K562 (cell line): ENCODE measurements around the gene NECTIN4. TPM values are rescaled to one million over a fixed set of nuclear protein-coding genes. Genes with fewer than 3 reads are reported as not detected.

ENCODE experiments used
- ATAC-seq: fragments of 200-7000 bp; cut with Tn5 transposase; 3 replicates; pipeline ENCODE4 v1.9.1; 2020; ENCODE audit warnings: moderate library complexity
- BruUV-seq: library from RNA; stranded (reverse); fragments of 400-500 nt; replicated peaks from 2 replicates; lab custom pipeline; 2021; lab: Mats Ljungman, UMichigan
- CTCF ChIA-PET: fragments of 300-600 bp; formaldehyde crosslinking; extraction: SDS; loops from one replicate; lab custom pipeline; 2021; ENCODE audit warnings: low intra/inter-chr PET ratio; lab: Yijun Ruan, JAX
- POLR2A ChIA-PET: fragments of 300-600, 350-650 bp; sonication (Branson Sonifier 250); formaldehyde crosslinking; extraction: SDS; loops from one replicate; lab custom pipeline; 2021; ENCODE audit warnings: antibody characterized with exemption, inconsistent platforms; lab: Yijun Ruan, JAX
- DNase-seq, 4 experiments: peaks; one replicate each; pipeline versions ENCODE4 v3.0.0 to v3.0.0-alpha.2; 2011 to 2018; ENCODE audit warnings: low spot score in 3 of 4, mixed read lengths in 3 of 4; ENCODE audit errors: extremely low read depth in 1 of 4
- FAIRE-seq: peaks from 2 replicates; lab custom pipeline; 2011; peaks lifted over from hg19 to GRCh38; lab: Jason Lieb, UNC
- H2AFZ ChIP-seq: 2 replicates; pipeline ENCODE4 v1.6.0; 2011; ENCODE audit warnings: low read depth, low read length, control low read depth, inconsistent platforms
- H3K27ac ChIP-seq: fragments of 200-600 bp; 3 replicates; pipeline ENCODE4 v1.8.0; 2011; ENCODE audit warnings: low read depth, mild to moderate bottlenecking, control low read depth, inconsistent platforms, low read length, moderate library complexity, mixed read lengths; ENCODE audit errors: extremely low read depth
- H3K27me3 ChIP-seq, 2 experiments: fragments of 300-600 bp in 1 of 2; 2 replicates in 1 of 2; 3 replicates in 1 of 2; pipeline versions ENCODE4 v1.6.0 to v1.8.0; 2011; ENCODE audit warnings: inconsistent platforms in 2 of 2, low read length in 2 of 2, mild to moderate bottlenecking in 1 of 2, mixed read lengths in 1 of 2, moderate library complexity in 1 of 2; ENCODE audit not compliant: control insufficient read depth in 2 of 2, insufficient read depth in 2 of 2
- H3K36me3 ChIP-seq: fragments of 300-600 bp; 3 replicates; pipeline ENCODE4 v1.8.0; 2011; ENCODE audit warnings: mild to moderate bottlenecking, low read length, inconsistent platforms; ENCODE audit not compliant: control insufficient read depth, insufficient read depth
- H3K4me1 ChIP-seq, 2 experiments: fragments of 200-600 bp in 1 of 2; replicated peaks in 1 of 2; 2 replicates in 1 of 2; 3 replicates in 1 of 2; pipeline versions ENCODE4 v1.5.1 to v1.8.0; 2011; ENCODE audit warnings: inconsistent platforms in 2 of 2, low read length in 2 of 2, mild to moderate bottlenecking in 1 of 2, mixed read lengths in 1 of 2, moderate library complexity in 1 of 2; ENCODE audit not compliant: control insufficient read depth in 2 of 2, insufficient read depth in 2 of 2
- H3K4me2 ChIP-seq: 2 replicates; pipeline ENCODE4 v1.6.1; 2011; ENCODE audit warnings: low read length, control low read depth, inconsistent platforms, mixed read lengths; ENCODE audit not compliant: insufficient read depth
- H3K4me3 ChIP-seq: fragments of 200-600 bp; sonication (generic), shearing (Covaris generic); 2 replicates; pipeline ENCODE4 v1.5.1; 2016; ENCODE audit warnings: control low read depth, inconsistent platforms
- H3K79me2 ChIP-seq: fragments of 200-600 bp; 3 replicates; pipeline ENCODE4 v1.8.0; 2011; ENCODE audit warnings: low read length, inconsistent platforms; ENCODE audit not compliant: control insufficient read depth, insufficient read depth
- H3K9ac ChIP-seq, 2 experiments: 2 replicates each; pipeline versions ENCODE4 v1.6.0 to v1.6.1; 2011; ENCODE audit warnings: low read depth in 2 of 2, low read length in 2 of 2, control low read depth in 1 of 2, inconsistent platforms in 1 of 2, mild to moderate bottlenecking in 1 of 2, mixed read lengths in 1 of 2; ENCODE audit not compliant: insufficient read depth in 1 of 2
- H3K9me1 ChIP-seq: one replicate; pipeline ENCODE4 v1.6.0; 2011; ENCODE audit warnings: inconsistent platforms, mild to moderate bottlenecking, low read length, moderate library complexity; ENCODE audit not compliant: control insufficient read depth, insufficient read depth
- H3K9me3 ChIP-seq: replicated peaks from 2 replicates; pipeline ENCODE4 v1.5.1; 2011; ENCODE audit warnings: low read depth, low read length, inconsistent platforms; ENCODE audit not compliant: control insufficient read depth, insufficient read depth
- H4K20me1 ChIP-seq: replicated peaks from 2 replicates; pipeline ENCODE4 v1.6.1; 2011; ENCODE audit warnings: low read length, inconsistent platforms, mixed read lengths; ENCODE audit not compliant: control insufficient read depth, insufficient read depth
- BDP1 ChIP-seq: IDR thresholded peaks from 3 replicates; pipeline ENCODE4 v1.6.1; 2011; ENCODE audit not compliant: insufficient read length, insufficient read depth
- BRD9 ChIP-seq: fragments of 450-650 bp; IDR thresholded peaks from 2 replicates; pipeline ENCODE4 v1.6.1; 2018; ENCODE audit warnings: low read depth; ENCODE audit not compliant: partially characterized antibody
- DIDO1 ChIP-seq: fragments of 450-650 bp; IDR thresholded peaks from 2 replicates; pipeline ENCODE4 v1.6.1; 2016; ENCODE audit warnings: low read depth, missing biosample characterization, missing genetic modification characterization
- E2F5 ChIP-seq: sonication (generic); formaldehyde crosslinking; IDR thresholded peaks from 2 replicates; pipeline ENCODE4 v1.8.0; 2022; ENCODE audit warnings: mild to moderate bottlenecking, missing genetic modification reagents
- HDAC2 ChIP-seq: fragments of 450-650 bp; IDR thresholded peaks from 2 replicates; pipeline ENCODE4 v1.6.1; 2016; ENCODE audit warnings: mild to moderate bottlenecking
- MBD2 ChIP-seq: sonication (generic); IDR thresholded peaks from 2 replicates; pipeline ENCODE4 v1.6.1; 2016; ENCODE audit warnings: low read depth, borderline replicate concordance
- MCM5 ChIP-seq: fragments of 450-650 bp; IDR thresholded peaks from 2 replicates; pipeline ENCODE4 v1.6.1; 2016; ENCODE audit warnings: low read depth
- NELFE ChIP-seq: IDR thresholded peaks from 2 replicates; pipeline ENCODE4 v1.6.1; 2011; ENCODE audit warnings: mild to moderate bottlenecking; ENCODE audit not compliant: insufficient read depth, insufficient read length
- NFXL1 ChIP-seq: fragments of 450-650 bp; formaldehyde crosslinking; IDR thresholded peaks from 2 replicates; pipeline ENCODE4 v1.4.0; 2021; ENCODE audit warnings: mild to moderate bottlenecking
- NR4A1 ChIP-seq, 2 experiments: fragments of 250-450 bp in 1 of 2; fragments of 450-650 bp in 1 of 2; sonication (Bioruptor Pico) in 1 of 2; IDR thresholded peaks; 2 replicates each; pipeline versions ENCODE4 v1.4.0 to v1.6.1; 2016 to 2020; ENCODE audit warnings: mild to moderate bottlenecking in 2 of 2, missing compliant biosample characterization in 1 of 2, missing genetic modification characterization in 1 of 2, moderate library complexity in 1 of 2
- POLR2AphosphoS2 ChIP-seq: IDR thresholded peaks from 2 replicates; pipeline ENCODE4 v1.6.1; 2012; ENCODE audit warnings: low read length, improper control_type of control experiment
- POLR2G ChIP-seq: fragments of 200-400 bp; formaldehyde crosslinking; IDR thresholded peaks from 2 replicates; pipeline ENCODE4 v1.6.1; 2017; ENCODE audit warnings: low read depth, mild to moderate bottlenecking, antibody characterized with exemption, low read length, moderate library complexity
- U2AF1 ChIP-seq: fragments of 200-400 bp; formaldehyde crosslinking; optimal IDR thresholded peaks from 2 replicates; pipeline ENCODE3; 2017; ENCODE audit warnings: mild to moderate bottlenecking, low read depth, low read length, moderate library complexity
- ZFP91 ChIP-seq: sonication (generic); formaldehyde crosslinking; IDR thresholded peaks from 2 replicates; pipeline ENCODE4 v1.8.0; 2022; ENCODE audit warnings: mild to moderate bottlenecking, missing genetic modification reagents
- ZNF699 ChIP-seq: fragments of 250-450 bp; sonication (Bioruptor Pico); IDR thresholded peaks from 2 replicates; pipeline ENCODE4 v1.8.0; 2021; ENCODE audit warnings: mild to moderate bottlenecking, moderate library complexity; ENCODE audit not compliant: insufficient replicate concordance
- WGBS: fragments of 100-300 bp; shearing (Covaris generic); methylation state at CpG from one replicate; pipeline ENCODE4 v1.1.6; 2016; ENCODE audit warnings: low coverage, mixed read lengths; ENCODE audit not compliant: insufficient coverage; ENCODE audit errors: missing lambda C conversion rate; 5-methylcytosine and 5-hydroxymethylcytosine counted together
- in situ Hi-C: fragments of 300-500 bp; cut with MboI; formaldehyde crosslinking; loops from 4 replicates; pipeline ENCODE4 v1.15.0; 2018; ENCODE audit warnings: inconsistent platforms, mixed read lengths
- intact Hi-C: fragments of 100-400 bp; cut with micrococcal nuclease; formaldehyde crosslinking; loops from 2 replicates; pipeline ENCODE4 v1.14.2; 2022
- polyA plus RNA-seq, 8 experiments: library from polyadenylated mRNA; depleted of rRNA in 4 of 8; stranded (reverse) in 5 of 8; unstranded in 3 of 8; fragments of >200 nt; fragmentation: Nextera tagmentation in 2 of 8; fragmentation: Illumina TruSeq in 1 of 8; extraction: Ambion mirVana in 2 of 8; extraction: Trizol in 1 of 8; gene quantifications; 2 replicates each; pipeline versions ENCODE4 v1.2.1 to v1.2.3, GENCODE V29; 2011 to 2014; ENCODE audit warnings: inconsistent platforms in 1 of 8, missing spikeins in 1 of 8
- total RNA-seq, 7 experiments: library from RNA; depleted of rRNA in 6 of 7; stranded (reverse); fragments of >200 nt in 6 of 7; fragmentation: Illumina TruSeq in 2 of 7; extraction: Trizol in 2 of 7; gene quantifications; 2 replicates each; pipeline versions ENCODE4 v1.2.1 to v1.2.3, GENCODE V29; 2011 to 2021; ENCODE audit warnings: low replicate concordance in 1 of 7

Gene NECTIN4
- total and polyA plus RNA-seq, 9 of the 15 experiments (the other 6 are each of a cell fraction or from before 2014, with no cell fraction given), result 0.01 to 0.09 TPM; not detected in 7

GRCh38 chr1:161082483-161082882 is 6.9 kb downstream of the NECTIN4 start:
- no peak overlapping the region for H3K9ac ChIP-seq
- H3K27me3 ChIP-seq, result no peaks in the 10 kb centered on the region
- in situ Hi-C loops (loop anchor here (25.0 kb wide), 1 partner anchor 245 kb away; no protein-coding TSS in a partner anchor), intact Hi-C loops (no loop called here)
- H3K79me2 ChIP-seq, result no peaks in the 10 kb centered on the region
- H3K9me1 ChIP-seq, result no peaks in the 10 kb centered on the region
- DNase-seq, result no peak
- TF ChIP-seq BRD9 (no peak), NR4A1 (CRISPR knock-in tag; IDR thresholded peaks at IDR 0.05) (no peak), NR4A1 (tag; IDR thresholded peaks at IDR 0.05) (no peak), DIDO1 (tag) (no peak), NFXL1 (CRISPR knock-in tag) (no peak), POLR2AphosphoS2 (no peak), MCM5 (no peak)
- no peak overlapping the region for H3K4me2 ChIP-seq
- ChIA-PET POLR2A (no interaction called here), CTCF (no interaction called here)
- no peak overlapping the region for H3K4me3 ChIP-seq
- no peak for FAIRE-seq
- H2AFZ ChIP-seq, result no peak overlapping the region; the same call in 1 of the 2 replicates
- H3K4me1 ChIP-seq, result peaks cover 13 to 18% of the 10 kb centered on the region in 2 experiments; a peak in 4 of 5 replicates
- H3K27ac ChIP-seq, result no peak overlapping the region
- WGBS, result 33% methylated on average over 2 of the region's 2 CpGs
- no peaks in the 10 kb centered on the region for H3K9me3 ChIP-seq
- no peaks in the 10 kb centered on the region for H4K20me1 ChIP-seq
- BruUV-seq, result no TSS peak
- no peak for ATAC-seq
- H3K36me3 ChIP-seq, result no peaks in the 10 kb centered on the region

- Histone ChIP-seq H3K9me3 (no peaks in the 10 kb centered on the region), H3K27ac (no peak overlapping the region), H4K20me1 (no peaks in the 10 kb centered on the region), H3K4me3 (no peak overlapping the region), H3K9ac (no peak overlapping the region), H3K27me3 (no peaks in the 10 kb centered on the region), H3K79me2 (no peaks in the 10 kb centered on the region), H3K36me3 (no peaks in the 10 kb centered on the region), H3K9me1 (no peaks in the 10 kb centered on the region), H2AFZ (no peak overlapping the region), H3K4me2 (no peak overlapping the region), H3K4me1 (peaks cover 17 to 18% of the 10 kb centered on the region in 2 experiments; a peak in 4 of 5 replicates)
- CTCF ChIA-PET, result no interaction called here
- 40% methylated on average over 5 of the region's 5 CpGs for WGBS
- ATAC-seq (no peak), FAIRE-seq (no peak), DNase-seq (no peak)
- intact Hi-C loops (no loop called here), in situ Hi-C loops (loop anchor here (25.0 kb wide), 1 partner anchor 244 kb away; no protein-coding TSS in a partner anchor)
- BruUV-seq, result no TSS peak
- POLR2A ChIA-PET, result interaction anchor here (0.6 to 2.1 kb wide), 2 partner anchors 35 to 234 kb away, joined by 3 to 5 read pairs; partner anchors contain the start of gene USF1
- TF ChIP-seq MBD2 (no peak), HDAC2 (no peak), E2F5 (CRISPR knock-in tag) (no peak), POLR2G (no peak), ZFP91 (no peak), U2AF1 (no peak), BDP1 (no peak), ZNF699 (CRISPR knock-in tag) (no peak), NELFE (no peak)
Observed at GRCh38 chr1:161081519-161081918, 7.8 kb downstream of the NECTIN4 start.
